A549 (cell line): ENCODE results near the gene ZNF23.

Experiments used
- CEBPB ChIP-seq, 2 experiments: fragments of >200 bp in 1 of 2; sonication (Bioruptor Twin) in 1 of 2; formaldehyde crosslinking in 1 of 2; IDR thresholded peaks; 2 replicates each; pipeline ENCODE4 v1.6.1; 2012 to 2016
- CTCF ChIP-seq: fragments of >200 bp; sonication (Bioruptor Twin); formaldehyde crosslinking; IDR thresholded peaks from 3 replicates; pipeline ENCODE4 v1.5.1; 2016
- HDAC2 ChIP-seq: fragments of 200-600 bp; sonication (generic); IDR thresholded peaks from 2 replicates; pipeline ENCODE4 v1.6.1; 2016
- JUNB ChIP-seq: fragments of >200 bp; sonication (Bioruptor Twin); formaldehyde crosslinking; IDR thresholded peaks from 2 replicates; pipeline ENCODE4 v1.6.1; 2016
- NR3C1 ChIP-seq: fragments of >200 bp; sonication (Bioruptor Twin); formaldehyde crosslinking; IDR thresholded peaks from 3 replicates; pipeline ENCODE4 v1.6.1; 2017
- RARB ChIP-seq: fragments of 250-450 bp; sonication (Bioruptor Pico); IDR thresholded peaks from 2 replicates; pipeline ENCODE4 v1.8.0; 2021; ENCODE audit warnings: mild to moderate bottlenecking, moderate library complexity
- RCOR1 ChIP-seq: fragments of 150-350 bp; IDR thresholded peaks from 2 replicates; pipeline ENCODE4 v1.6.1; 2014; ENCODE audit warnings: antibody characterized with exemption, low read length, low read depth
- TF ChIP-seq, protein P1 (sequence below): fragments of 150-350 bp; IDR thresholded peaks from 2 replicates; pipeline ENCODE4 v1.6.1; 2014; ENCODE audit warnings: low read depth, mild to moderate bottlenecking, low read length
- TF ChIP-seq, protein P2 (sequence below): fragments of 200-600 bp; sonication (generic); IDR thresholded peaks from 2 replicates; pipeline ENCODE4 v1.6.1; 2016; ENCODE audit warnings: antibody characterized with exemption, mild to moderate bottlenecking, moderate library complexity

GRCh38 chr16:71404364-71404763 is 57.7 kb downstream of the ZNF23 start:
- TF ChIP-seq CEBPB (IDR thresholded peaks at IDR 0.05) (no peak), CTCF (no peak), RCOR1 (no peak), RARB (CRISPR knock-in tag) (no peak), HDAC2 (no peak), NR3C1 (no peak), JUNB (no peak)
- TF ChIP-seq, protein P1, sequence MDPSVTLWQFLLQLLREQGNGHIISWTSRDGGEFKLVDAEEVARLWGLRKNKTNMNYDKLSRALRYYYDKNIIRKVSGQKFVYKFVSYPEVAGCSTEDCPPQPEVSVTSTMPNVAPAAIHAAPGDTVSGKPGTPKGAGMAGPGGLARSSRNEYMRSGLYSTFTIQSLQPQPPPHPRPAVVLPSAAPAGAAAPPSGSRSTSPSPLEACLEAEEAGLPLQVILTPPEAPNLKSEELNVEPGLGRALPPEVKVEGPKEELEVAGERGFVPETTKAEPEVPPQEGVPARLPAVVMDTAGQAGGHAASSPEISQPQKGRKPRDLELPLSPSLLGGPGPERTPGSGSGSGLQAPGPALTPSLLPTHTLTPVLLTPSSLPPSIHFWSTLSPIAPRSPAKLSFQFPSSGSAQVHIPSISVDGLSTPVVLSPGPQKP = no peak
- TF ChIP-seq, protein P2, sequence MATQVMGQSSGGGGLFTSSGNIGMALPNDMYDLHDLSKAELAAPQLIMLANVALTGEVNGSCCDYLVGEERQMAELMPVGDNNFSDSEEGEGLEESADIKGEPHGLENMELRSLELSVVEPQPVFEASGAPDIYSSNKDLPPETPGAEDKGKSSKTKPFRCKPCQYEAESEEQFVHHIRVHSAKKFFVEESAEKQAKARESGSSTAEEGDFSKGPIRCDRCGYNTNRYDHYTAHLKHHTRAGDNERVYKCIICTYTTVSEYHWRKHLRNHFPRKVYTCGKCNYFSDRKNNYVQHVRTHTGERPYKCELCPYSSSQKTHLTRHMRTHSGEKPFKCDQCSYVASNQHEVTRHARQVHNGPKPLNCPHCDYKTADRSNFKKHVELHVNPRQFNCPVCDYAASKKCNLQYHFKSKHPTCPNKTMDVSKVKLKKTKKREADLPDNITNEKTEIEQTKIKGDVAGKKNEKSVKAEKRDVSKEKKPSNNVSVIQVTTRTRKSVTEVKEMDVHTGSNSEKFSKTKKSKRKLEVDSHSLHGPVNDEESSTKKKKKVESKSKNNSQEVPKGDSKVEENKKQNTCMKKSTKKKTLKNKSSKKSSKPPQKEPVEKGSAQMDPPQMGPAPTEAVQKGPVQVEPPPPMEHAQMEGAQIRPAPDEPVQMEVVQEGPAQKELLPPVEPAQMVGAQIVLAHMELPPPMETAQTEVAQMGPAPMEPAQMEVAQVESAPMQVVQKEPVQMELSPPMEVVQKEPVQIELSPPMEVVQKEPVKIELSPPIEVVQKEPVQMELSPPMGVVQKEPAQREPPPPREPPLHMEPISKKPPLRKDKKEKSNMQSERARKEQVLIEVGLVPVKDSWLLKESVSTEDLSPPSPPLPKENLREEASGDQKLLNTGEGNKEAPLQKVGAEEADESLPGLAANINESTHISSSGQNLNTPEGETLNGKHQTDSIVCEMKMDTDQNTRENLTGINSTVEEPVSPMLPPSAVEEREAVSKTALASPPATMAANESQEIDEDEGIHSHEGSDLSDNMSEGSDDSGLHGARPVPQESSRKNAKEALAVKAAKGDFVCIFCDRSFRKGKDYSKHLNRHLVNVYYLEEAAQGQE = no peak
